GM13976 (cell line): Measurements from ENCODE around the gene VEGFA.

Experiments
- DNase-seq: peaks from one replicate; pipeline ENCODE4 v3.0.0; 2012; ENCODE audit warnings: low spot score
- CTCF ChIP-seq: IDR thresholded peaks from 2 replicates; pipeline ENCODE4 v1.5.1; 2012; ENCODE audit warnings: borderline replicate concordance, mild to moderate bottlenecking; ENCODE audit not compliant: insufficient read depth; ENCODE audit errors: extremely low read depth, missing control alignments, control extremely low read depth
- in situ Hi-C: fragments of 300-500 bp; cut with MboI; formaldehyde crosslinking; loops from one replicate; pipeline ENCODE4 v1.12.0; 2022; ENCODE audit warnings: low sequenced_read_pairs, mixed read lengths, inconsistent platforms; ENCODE audit not compliant: unreplicated experiment

The VEGFA gene

GRCh38 chr6:43831191-43831590 lies 61.2 kb downstream of the VEGFA start:
- in situ Hi-C loops, result no loop called here
- TF ChIP-seq CTCF, result no peak

GRCh38 chr6:43833223-43833995 lies 63.4 kb downstream of the VEGFA start:
- no peak for TF ChIP-seq CTCF
- in situ Hi-C loops, result no loop called here
- DNase-seq, result no peak

More at GRCh38 chr6:43831191-43831590, 61.2 kb downstream of the VEGFA start:
- no peak for DNase-seq

GRCh38 chr6:43833996-43834390 lies 64.0 kb downstream of the VEGFA start:
- in situ Hi-C loops, result no loop called here
- no peak for DNase-seq
- no peak for TF ChIP-seq CTCF

GRCh38 chr6:43834528-43835155 lies 64.6 kb downstream of the VEGFA start:
- TF ChIP-seq CTCF, result no peak
- DNase-seq, result no peak
- in situ Hi-C loops, result no loop called here

- in situ Hi-C loops, result no loop called here
- no peak for TF ChIP-seq CTCF
- no peak for DNase-seq
Observed at GRCh38 chr6:43835872-43836419, 65.9 kb downstream of the VEGFA start.
